NCI-H146 treated with DMSO at 0.1 percent for 48 hours (cell line): ENCODE data around the gene PRRG4.
"Not testable (repeated sequence)": the region's sequence is repeated elsewhere in the genome, so short reads cannot be mapped to it uniquely, and the experiment has no call there.

Source experiments
- DNase-seq: peaks from one replicate; lab custom pipeline; 2025; ENCODE audit not compliant: unreplicated experiment; lab: John Stamatoyannopoulos, UW

The PRRG4 gene

DNA sequence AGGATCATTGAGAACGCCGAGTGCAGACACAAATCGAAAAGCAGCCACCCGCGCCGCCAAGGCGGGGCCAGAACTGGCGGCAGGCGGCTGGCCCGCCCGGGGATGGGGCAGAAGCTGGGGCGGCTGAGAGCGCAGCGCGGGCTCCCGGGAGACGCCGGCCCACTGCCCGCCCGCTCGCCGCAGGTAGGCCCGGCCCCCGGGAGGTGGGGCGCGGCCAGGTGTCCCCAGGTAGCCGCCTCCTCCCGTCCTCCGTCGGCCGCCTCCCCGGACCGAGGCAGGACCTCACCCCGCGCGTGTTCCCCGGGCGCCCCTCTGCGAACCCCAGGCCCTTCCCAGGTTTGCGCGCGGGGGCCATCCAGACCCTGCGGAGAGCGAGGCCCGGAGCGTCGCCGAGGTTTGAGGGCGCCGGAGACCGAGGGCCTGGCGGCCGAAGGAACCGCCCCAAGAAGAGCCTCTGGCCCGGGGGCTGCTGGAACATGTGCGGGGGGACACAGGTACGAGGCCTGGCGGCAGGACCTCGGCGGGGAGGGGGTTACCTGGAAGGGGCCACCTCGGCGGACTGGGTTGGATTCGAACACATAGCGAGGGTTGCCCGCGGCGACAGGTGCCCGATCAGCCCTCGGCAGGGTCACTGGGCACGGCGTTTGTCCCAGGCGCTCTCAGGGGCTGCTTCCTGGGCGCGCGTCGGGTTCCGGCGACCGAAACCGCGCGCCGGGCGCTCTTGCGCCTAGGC lies at the start of gene PRRG4:
Gene PRRG4, plus strand, starts transcription at position 248 of the 733 bp plus-strand sequence. CDS start 603 bp downstream, outside the sequence.
- peak; percentile 33 for DNase-seq

DNA sequence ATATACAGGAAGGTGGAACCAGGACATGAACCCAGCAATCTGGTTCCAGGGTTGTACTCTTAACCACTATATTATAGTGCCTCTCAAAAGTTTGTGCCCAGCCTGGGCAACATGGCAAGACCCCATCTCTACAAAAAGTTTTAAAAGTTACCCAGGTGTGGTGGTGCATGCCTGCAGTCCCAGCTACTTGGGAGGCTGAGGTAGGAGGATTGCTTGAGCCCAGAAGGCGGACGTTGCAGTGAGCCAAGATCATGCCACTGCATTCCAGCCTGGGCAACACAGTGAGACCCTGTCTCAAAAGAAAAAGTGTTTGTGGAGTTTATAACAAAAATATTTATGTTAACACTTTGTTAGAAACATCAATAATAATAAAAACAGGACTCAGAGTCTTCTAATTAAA lies 48.9 kb upstream of the PRRG4 start:
- not testable (repeated sequence) for DNase-seq

DNA sequence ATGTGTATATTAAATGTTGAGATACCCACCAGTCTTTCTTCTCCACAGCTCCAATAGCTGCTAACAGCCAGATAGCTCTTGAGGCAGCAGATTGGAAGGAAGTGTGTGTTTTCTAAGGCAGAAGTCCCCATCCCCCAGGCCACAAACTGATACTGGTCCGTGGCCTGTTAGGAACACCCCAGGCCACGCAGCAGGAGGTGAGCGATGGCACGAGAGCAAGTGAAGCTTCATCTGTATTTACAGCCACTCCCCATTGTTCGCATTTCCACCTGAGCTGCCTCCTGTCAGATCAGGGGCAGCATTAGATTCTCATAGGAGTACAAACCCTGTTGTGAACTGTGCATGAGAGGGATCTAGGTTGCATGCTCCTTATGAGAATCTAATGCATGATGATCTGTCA lies 48.0 kb upstream of the PRRG4 start:
- no peak for DNase-seq

DNA sequence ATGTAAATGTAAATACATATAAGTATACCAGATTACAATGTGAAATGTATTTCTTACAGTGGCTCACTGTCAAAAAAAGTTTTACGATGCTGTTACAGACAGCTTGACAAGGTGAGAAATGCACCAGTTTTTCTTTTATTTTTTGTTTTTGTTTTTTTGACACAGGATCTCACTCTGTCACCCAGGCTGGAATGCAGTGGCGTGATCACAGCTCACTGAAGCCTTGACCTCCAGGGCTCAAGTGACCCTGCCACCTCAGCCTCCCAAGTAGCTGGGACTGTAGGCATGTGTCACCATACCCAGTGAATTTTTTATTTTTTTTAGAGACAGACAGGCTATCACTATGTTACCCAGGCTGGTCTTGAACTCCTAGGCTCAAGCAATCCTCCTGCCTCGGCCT lies 44.5 kb upstream of the PRRG4 start:
- no peak for DNase-seq

DNA sequence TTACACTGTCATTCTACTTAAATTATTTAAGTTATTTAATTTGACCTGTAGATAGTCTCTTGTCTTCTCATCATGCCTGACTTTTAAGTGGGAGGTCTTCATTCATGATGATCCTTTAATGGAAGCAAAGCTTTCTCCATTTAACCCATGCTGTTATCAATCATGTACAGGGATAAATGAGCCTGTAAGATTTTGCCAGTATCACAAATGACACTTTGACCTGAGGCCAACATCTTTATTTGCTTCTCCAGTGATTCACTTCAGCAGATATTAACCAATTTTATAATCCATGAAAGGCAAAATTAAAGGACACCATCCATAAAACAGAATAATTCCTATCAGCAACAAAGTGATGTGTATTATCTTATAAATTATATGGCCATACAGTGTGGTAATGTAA lies 42.9 kb upstream of the PRRG4 start:
- DNase-seq: peak; percentile 70

DNA sequence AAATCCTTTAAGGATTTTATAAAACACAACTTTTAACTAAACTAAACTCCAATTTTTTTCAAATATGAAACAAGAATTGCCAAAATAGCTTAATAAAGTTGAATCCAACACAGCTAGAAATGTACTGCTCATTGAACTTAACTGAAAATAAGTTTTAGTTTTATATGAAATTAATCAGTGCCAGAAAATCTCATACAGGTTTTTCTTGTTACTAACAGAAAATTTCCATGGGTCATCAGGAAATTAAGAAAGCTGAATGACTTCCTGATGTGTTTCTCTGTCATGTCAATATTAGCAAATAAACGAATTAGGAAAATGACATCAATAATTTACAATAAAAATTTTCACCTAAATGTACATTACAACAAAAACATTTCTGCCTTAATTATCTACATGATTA lies 38.8 kb upstream of the PRRG4 start:
- no peak for DNase-seq

DNA sequence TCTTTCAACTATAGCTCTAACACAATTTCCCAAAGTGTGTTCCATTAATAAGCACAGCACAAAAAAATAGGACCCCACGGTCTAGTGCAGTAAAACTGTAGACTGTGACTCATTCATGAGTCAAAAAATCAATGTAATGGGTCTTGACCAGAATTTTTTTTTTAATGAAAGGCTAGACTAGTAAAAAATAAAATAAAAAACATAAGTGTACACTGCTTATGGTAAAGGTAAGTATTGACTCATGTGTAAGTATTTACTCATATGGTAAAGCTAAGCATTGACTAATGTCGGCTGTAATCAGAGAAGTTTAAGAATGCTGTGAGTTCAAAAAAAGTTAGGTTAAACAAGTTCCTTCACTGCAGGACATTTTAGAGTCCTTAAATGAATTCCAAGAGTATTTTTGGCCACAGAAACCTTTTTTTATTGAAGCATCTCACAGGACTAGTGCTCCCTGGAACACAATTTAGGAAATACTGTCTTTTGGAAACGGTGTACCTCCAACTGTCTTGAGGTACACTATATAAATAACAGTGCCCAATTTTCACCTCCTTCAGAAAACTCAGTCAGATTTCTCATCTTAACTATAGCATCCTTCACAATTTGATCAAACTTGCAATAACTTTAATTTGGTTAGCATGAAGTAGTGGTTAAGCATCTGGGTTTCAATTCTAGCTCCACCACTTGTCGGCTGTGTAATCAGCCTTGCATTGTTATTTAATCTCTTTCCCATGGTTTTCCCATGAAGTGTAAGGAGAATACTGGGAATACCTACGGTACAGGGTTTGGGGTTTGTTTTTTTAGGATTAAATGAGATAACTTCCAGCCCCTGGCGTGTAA lies 37.4 kb upstream of the PRRG4 start:
- DNase-seq: no peak

DNA sequence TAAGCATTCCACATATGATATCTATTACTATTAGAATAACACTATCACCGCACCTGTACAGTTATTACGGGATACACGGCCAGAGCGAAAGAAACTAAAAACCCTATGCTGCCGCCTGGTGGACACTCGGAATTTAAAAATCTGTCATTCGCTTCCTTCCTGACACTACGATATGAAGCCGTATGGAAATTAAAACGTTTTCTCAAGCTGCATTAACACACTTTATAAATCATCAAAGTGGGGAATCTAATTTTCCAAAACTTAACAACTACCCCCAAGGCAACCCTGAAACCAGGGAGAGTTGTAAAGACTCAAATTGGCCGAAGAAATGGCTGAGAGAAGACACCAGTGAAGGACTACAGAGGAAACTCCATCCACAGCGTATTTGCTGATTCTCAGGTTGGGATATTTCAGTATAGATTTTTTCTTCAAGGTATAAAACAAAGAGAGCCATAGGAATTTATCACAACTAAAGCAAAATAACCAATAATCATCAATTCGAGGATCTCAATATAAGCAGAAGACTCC lies 36.7 kb upstream of the PRRG4 start:
- DNase-seq: peak; percentile 26

DNA sequence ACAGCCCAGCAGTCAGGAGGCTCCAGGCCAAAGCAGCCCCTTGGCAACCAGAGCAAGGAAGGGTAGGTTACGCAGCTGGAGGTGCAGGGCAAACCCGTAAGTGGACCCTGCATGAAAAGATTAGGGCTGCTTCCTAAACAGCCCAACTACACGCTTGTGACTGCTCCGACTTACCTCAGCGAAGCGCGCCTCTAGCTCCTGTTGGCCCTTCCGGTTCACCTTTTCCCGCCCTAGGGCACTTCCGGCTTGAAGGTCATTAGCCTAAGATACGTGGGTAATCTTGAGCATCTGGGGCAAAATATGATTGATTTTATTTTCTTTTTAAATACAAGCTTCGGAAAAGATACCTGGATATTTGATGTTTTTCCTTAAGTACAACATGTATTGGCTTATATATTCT lies 35.3 kb upstream of the PRRG4 start, which contains the start of gene CCDC73:
Gene CCDC73, minus strand, starts transcription at position 224 of the 400 bp plus-strand sequence. CDS start 34,419 bp downstream, outside the sequence.
- DNase-seq: no peak

DNA sequence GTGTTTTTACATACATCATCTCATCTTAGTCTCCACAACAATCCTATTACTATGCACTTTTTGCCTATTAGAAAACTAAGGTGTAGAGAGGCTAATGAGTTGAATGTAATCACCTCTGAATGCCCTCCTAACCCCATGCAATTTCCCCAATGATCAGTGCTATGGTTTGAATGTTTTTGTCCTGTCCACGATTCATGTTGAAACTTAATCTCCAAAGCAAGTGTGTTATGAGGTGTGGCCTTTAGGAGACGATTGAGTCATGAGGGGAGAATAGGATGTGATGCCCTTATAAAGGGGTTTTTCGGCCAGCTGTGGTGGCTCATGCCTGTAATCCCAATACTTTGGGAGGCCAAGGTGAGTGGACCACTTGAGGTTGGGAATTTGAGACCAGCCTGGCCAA lies 33.3 kb upstream of the PRRG4 start:
- DNase-seq: no peak

DNA sequence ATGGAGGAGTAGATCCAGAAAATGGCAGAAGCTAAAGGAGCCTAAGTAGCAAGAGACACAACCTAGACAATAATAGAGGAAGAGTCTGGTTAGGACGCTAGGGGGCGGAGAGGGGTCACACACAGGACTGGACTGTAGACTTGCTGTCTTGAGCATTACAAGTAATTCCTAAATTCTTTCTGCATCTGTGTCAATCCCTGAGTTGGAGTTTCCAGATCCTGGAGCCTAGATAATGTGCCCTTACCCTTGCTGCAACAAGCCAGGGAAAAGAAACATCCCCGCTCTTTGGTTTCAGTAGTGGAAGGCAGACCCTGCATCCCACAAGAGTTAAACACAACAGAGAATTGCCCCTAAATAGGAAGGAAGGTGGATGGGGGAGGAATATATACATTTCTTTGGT lies 20.4 kb upstream of the PRRG4 start:
- peak; percentile 26 for DNase-seq

DNA sequence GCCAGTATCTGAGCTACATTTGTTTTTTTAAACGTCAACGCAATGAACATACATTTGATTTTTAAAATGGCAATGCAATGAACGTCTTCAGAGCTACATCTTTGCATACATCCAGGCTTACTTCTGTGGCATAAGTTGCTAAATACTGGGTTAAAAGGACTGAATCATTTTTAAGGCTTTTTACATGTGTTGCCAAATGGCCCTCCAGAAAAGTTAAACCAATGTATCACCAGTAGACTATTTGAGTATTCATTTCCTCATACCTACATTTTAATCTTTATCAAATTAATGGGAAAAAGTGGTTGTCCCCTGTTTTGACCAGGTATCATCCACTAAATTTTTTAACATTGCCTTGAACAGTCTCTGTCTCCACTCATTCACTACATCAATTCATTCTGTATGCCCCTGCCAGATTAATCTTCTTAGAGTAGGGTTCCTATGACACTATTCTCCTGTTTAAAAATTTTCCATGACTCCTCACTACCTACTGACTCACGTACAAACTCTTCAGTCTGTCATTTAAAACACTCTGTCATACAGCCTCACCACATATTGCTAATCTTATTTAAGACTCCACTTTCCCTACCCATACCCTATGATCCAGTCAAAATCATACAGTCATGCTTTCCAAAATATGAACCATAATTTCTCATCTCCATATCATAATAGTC lies 12.4 kb upstream of the PRRG4 start:
- DNase-seq: no peak

DNA sequence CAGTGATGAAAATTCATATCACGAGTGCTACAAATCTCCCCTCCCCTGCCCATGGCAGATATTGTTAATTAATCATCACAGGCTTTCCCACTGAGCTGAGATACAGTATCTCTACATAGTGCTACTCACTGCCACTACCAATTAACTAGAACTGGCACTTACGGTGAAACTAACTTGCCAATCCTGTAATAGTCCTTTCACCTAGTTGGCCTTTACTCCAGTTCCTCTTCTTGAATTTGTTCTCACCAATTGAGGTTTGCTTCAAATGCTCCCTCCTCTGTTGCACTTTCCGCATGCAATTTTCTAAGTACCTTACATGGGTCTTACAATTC lies 11.9 kb upstream of the PRRG4 start:
- DNase-seq: no peak

DNA sequence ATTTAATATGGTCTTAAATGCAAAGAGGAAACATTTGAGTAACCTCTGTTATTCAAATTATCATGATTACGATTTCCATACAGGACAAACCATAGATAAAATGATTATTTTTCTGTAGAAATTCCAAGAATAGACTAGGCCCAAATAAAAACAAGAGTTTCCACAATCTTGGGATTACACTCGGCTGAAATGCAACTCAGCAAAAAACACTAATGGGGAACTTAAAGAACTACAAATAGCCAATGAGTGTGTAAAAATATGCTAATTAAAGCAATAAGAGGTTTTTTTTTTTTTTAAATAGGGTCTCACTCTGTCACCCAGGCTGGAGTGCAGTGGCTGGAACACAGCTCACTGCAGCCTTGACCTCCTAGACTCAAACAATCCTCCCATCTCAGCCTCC lies 10.5 kb upstream of the PRRG4 start:
- no peak for DNase-seq

DNA sequence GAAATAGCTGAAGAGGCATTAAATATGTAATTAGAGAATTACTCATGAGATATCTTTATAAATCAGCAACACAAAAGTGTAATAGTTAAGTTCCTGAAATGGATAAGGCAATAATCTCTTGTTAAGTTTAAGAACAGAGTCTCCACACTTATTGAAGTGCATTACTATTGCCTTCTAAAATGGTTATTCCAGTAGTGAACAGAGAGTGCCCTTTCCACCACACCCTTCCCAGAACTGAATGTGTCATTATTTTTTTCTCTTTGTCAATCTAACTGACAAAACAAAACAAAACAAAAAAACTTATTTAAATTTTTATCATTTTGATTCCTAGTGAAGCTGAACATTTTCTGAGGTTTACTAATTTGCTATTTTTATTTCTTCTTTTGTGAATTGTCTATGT lies 9.2 kb upstream of the PRRG4 start:
- no peak for DNase-seq

DNA sequence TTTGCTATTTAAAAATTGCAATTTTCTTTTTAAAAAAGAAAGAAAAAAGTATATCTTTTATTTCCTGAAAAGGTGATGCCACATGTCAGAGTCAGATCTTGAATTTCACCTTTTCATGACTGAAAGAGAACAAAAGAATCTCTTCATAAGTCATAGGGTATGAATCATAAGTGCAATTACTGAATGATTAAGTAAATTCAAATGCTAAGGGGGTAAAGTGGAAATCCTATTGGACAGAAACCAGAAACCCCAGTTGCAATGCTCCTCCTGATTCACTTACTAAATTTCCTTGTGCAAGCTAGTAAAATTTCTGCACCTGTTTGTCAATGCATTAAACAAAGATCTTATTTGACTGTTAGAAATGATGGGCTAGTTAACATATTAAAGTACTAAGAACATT lies 8.2 kb upstream of the PRRG4 start:
- no peak for DNase-seq

DNA sequence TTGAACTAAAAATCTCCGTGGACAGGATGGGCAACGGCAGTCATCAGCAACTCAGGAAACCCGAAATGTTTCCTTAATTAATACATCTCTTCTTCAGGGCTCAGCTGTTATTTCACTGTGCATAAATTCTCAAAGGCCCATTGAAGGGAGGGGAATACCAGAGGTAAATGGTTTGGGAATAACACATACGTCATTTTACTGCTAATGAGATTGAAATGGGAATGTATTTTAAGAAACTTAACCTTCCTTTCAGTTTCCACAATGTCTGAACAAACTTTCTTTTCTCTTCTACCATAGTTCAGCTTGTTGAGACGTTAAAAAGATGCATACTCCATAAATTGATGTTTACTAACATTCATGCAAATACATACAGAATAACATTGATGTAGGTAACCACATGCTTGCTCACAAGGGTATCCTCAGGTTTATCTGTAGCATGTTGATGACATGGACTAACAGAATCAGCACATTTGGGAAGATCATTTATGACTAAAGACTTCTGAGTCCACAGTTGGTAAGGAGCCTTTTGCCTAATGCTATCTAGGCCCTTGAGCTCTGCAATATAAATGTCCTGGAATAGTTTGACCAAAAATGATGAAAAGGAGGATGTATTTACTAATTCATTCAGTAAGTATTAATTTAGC lies 7.7 kb upstream of the PRRG4 start:
- DNase-seq: no peak

DNA sequence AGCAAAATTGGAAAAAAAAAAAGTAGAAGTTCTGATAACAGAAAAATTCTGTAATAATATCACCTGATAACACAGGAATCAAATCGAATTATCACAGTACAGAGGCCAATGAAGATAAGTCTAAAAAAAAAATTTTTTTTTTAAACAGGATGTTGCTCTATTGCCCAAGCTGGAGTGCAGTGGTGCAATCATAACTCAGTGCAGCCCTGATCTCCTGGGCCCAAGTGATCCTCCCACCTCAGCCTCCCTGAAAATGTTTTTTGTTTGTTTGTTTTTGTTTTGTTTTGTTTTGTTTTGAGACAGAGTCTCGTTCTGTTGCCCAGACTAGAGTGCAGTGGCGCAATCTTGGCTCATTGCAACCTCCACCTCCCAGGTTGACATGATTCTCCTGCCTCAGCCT lies 6.1 kb upstream of the PRRG4 start:
- not testable (repeated sequence) for DNase-seq

DNA sequence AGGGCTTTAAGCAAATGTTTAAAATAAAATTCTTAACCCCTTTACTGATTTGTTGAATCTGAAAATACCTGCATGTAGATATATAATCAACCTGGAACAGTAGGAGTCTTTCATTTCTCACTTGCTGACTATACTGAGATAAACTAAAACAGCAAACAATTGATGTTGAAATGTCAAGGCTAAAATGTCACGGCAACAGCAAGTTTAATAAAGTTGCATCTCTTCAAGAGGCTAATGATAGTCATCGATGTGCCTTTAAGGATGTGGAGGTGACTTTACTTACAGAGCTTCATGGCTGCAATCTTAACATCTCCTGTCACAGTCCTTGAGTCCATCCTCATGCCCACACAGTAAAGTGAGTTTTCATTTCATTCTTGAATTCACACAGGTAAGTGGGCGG lies 3.6 kb upstream of the PRRG4 start:
- DNase-seq: no peak

DNA sequence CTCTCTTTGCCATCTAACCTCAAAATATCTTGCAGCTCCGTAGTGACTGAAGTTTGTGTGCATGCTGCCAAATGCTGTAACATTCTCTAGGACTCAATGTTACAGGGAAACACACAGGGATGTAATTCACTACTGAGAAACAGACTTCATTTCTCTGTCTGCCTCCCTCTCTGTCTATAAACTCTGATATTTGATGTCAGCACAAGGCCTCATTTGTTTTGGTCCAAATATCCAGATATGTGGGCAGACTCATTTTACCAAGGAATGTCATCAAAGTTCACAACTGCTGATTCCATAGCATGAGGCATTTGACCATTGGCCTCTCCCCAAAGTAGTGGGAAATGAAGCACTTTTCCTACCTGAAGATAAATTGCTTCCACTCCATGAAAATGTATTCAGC lies 2.5 kb upstream of the PRRG4 start:
- no peak for DNase-seq

DNA sequence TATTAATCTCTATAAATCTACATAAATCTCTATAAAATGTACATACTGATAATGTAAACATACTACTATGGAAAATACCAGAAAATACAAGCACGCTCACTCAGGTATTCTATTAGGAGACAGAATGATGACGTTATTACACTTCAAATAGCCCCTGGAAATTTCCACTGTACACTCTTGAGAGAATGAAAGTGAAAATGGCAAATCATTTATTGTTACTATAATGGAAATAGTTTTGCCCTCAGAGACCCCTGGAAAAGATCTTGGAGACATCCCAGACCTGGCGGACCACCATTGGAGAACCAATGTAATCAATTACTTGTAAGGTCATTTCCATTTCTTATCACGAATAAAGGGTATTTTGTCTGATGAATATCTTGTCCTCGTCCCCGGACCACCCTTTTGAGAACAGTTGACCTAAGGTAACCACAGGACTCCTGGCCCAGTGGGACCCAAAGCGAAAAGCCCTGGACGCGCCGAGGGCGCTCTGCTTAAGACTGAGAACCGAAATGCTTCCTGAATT lies 509 bp upstream of the PRRG4 start:
- no peak for DNase-seq
